Left lung (tissue), 10 donors: ENCODE measurements around the gene NANS. TPM values are rescaled to one million over a fixed set of nuclear protein-coding genes. Genes with fewer than 3 reads are reported as not detected.
A peak's percentile ranks its signal among the peaks of the same experiment; 100 is the strongest.
"Not testable (repeated sequence)": the region's sequence is repeated elsewhere in the genome, so short reads cannot be mapped to it uniquely, and the experiment has no call there.

ENCODE experiments used
- ATAC-seq: fragments of 200-7000 bp; cut with Tn5 transposase; one replicate; pipeline ENCODE4 v1.9.1; 2020; ENCODE audit warnings: moderate library complexity
- DNase-seq, 4 donors: peaks; one replicate each; pipeline ENCODE4 v3.0.0-alpha.2; 2013 to 2020
- H3K27ac ChIP-seq, 2 donors: fragments of 200-600 bp; sonication (generic) in 1 of 2; one replicate each; pipeline versions ENCODE4 v1.5.0 to v1.8.0; 2020 to 2021
- H3K27me3 ChIP-seq, 2 donors: fragments of 200-600 bp; sonication (generic) in 1 of 2; one replicate each; pipeline versions ENCODE4 v1.5.0 to v1.8.0; 2020 to 2021
- H3K36me3 ChIP-seq, 2 donors: fragments of 200-600 bp; sonication (generic) in 1 of 2; one replicate each; pipeline versions ENCODE4 v1.5.0 to v1.8.0; 2020 to 2021
- H3K4me1 ChIP-seq, 2 donors: fragments of 200-600 bp; one replicate each; pipeline ENCODE4 v1.8.0; 2021
- H3K4me3 ChIP-seq, 2 donors: fragments of 200-600 bp; sonication (generic) in 1 of 2; one replicate each; pipeline versions ENCODE4 v1.5.0 to v1.8.0; 2020 to 2021; ENCODE audit warnings: mild to moderate bottlenecking in 1 of 2
- H3K9me3 ChIP-seq, 2 donors: fragments of 200-600 bp; sonication (generic) in 1 of 2; one replicate each; pipeline versions ENCODE4 v1.5.0 to v1.8.0; 2020 to 2021
- intact Hi-C, 2 donors: fragments of 100-400 bp; cut with DNase I; formaldehyde crosslinking; loops; one replicate each; pipeline versions ENCODE4 v1.11.2 to v1.14.2; 2022
- polyA plus RNA-seq, 6 donors: library from polyadenylated mRNA; unstranded; fragments of 120-200 nt; gene quantifications; one replicate each; pipeline ENCODE4 v1.2.1, GENCODE V29; 2013; ENCODE audit not compliant: insufficient read length in 6 of 6
- total RNA-seq, 2 donors: library from RNA; stranded (reverse); fragmentation: NEBNext Ultra II Directional; extraction: Animal tissue kit (Norgen Biotek cat#: 25700); gene quantifications; one replicate each; pipeline ENCODE4 v1.2.1, GENCODE V29; 2021
- TF ChIP-seq, protein P1 (sequence below), 2 donors: fragments of 200-600 bp; sonication (generic) in 1 of 2; IDR thresholded peaks; one replicate each; pipeline versions ENCODE4 v1.5.0 to v1.8.0; 2021; ENCODE audit warnings: antibody characterized with exemption in 2 of 2
- donor health status: DM: no; HTN: yes; CAD: no.
- donor health status: DM: no; HTN: no; CAD: no.

Gene NANS
- total and polyA plus RNA-seq, 8 donors, result 35.6 to 72.0 (median 40.4) TPM

DNA sequence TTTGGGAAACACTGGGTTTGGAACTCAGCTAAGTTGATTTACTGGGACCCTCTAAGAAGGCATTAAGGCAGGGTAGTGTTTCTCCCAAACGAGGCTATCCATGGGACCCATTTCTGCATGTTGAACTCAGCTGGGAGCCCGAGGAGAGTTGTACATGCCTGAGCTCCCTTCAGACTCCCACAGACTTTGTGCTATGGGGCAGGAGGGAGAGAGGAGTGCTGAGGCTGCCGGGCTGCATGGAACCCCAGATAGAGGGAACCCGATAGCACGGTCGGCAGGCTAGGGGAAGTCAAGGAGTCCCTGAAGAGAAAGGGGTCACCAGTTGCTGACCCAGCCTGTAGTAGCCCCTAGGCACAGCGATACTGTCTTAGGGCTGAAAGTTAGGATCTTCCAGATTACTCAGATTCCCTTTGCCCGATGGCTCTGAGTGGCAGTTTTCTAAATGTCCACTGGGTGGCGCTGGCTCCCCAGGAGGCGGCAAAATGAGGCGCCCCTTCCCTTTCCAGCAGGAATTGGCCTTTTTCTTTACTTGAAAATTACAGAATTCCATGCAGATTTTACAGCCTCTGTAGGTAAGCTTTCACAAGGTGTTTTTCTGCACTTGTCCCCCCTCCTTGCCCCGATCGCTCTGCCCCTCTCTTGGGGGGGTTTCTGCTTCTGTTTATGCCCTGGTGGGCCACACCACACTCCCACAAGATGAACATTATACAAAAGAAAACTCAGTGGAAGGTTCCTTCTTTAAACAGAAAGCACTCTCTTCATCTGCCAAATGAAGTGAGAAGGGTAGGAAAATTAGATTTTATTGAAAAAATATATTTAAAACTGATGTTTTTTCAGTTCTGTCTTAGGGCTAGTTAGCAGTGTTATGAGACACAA, 17.8 kb downstream of the NANS start:
- intact Hi-C loops, result loop anchor here in 1 of 2 donors (10.0 kb wide), 1 partner anchor 190 kb away; no protein-coding TSS in a partner anchor
- peak in 2 of 4 donors; percentile 62 to 63 for DNase-seq
- peaks cover 0 to 37% of the 10 kb centered on the region in 2 donors for H3K36me3 ChIP-seq
- H3K27me3 ChIP-seq, result no peaks in the 10 kb centered on the region
- TF ChIP-seq, protein P1, sequence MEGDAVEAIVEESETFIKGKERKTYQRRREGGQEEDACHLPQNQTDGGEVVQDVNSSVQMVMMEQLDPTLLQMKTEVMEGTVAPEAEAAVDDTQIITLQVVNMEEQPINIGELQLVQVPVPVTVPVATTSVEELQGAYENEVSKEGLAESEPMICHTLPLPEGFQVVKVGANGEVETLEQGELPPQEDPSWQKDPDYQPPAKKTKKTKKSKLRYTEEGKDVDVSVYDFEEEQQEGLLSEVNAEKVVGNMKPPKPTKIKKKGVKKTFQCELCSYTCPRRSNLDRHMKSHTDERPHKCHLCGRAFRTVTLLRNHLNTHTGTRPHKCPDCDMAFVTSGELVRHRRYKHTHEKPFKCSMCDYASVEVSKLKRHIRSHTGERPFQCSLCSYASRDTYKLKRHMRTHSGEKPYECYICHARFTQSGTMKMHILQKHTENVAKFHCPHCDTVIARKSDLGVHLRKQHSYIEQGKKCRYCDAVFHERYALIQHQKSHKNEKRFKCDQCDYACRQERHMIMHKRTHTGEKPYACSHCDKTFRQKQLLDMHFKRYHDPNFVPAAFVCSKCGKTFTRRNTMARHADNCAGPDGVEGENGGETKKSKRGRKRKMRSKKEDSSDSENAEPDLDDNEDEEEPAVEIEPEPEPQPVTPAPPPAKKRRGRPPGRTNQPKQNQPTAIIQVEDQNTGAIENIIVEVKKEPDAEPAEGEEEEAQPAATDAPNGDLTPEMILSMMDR (IDR thresholded peaks at IDR 0.05), result peak; percentile 91 to 92
- no peak overlapping the region for H3K4me3 ChIP-seq
- H3K27ac ChIP-seq, result peak overlapping the region; percentile 48 to 50
- no peaks in the 10 kb centered on the region for H3K9me3 ChIP-seq
- ATAC-seq, result peak; percentile 73
- peaks cover 9 to 46% of the 10 kb centered on the region in 2 donors for H3K4me1 ChIP-seq

DNA sequence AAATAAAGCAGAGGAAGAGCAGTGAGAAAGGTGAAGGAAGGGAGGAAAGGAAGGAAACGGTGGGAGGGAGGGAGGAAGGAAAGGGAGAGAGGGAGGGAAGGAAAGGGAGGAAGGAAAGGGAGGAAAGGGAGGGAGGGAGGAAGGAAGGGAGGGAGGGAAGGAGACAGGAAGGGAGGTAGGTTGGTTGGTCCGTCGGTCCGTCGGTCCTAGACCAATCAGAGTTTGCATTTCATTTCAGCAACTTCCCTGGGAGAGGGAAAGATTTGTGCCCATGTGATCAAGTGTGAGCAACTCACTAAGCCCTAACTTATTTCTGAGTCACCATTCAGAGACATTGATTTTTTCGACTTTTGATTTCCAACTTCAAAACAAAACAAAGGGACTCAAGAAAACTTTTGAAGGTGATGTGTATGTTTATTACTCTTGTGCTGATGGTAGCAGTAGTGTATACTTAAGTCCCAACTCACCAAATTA, 18.8 kb downstream of the NANS start:
- TF ChIP-seq, protein P1 (IDR thresholded peaks at IDR 0.05), result no peak
- intact Hi-C loops, result loop anchor here in 1 of 2 donors (10.0 kb wide), 1 partner anchor 189 kb away; no protein-coding TSS in a partner anchor
- peak; percentile 5 for ATAC-seq
- no peaks in the 10 kb centered on the region for H3K9me3 ChIP-seq
- no peak overlapping the region for H3K4me3 ChIP-seq
- H3K36me3 ChIP-seq, result peaks cover 0 to 36% of the 10 kb centered on the region in 2 donors
- peaks cover 9 to 46% of the 10 kb centered on the region in 2 donors for H3K4me1 ChIP-seq
- H3K27ac ChIP-seq, result peak overlapping the region in 1 of 2 donors; percentile 48
- DNase-seq, result no peak
- no peaks in the 10 kb centered on the region for H3K27me3 ChIP-seq

- not testable (repeated sequence) for H3K27me3 ChIP-seq, DNase-seq, H3K4me3 ChIP-seq, H3K9me3 ChIP-seq, ATAC-seq
- Histone ChIP-seq H3K27ac (peak overlapping the region in 1 of 2 donors; percentile 48), H3K36me3 (peaks cover 0 to 47% of the 10 kb centered on the region in 2 donors), H3K4me1 (peaks cover 9 to 47% of the 10 kb centered on the region in 2 donors)
- intact Hi-C loops, result loop anchor here in 1 of 2 donors (10.0 kb wide), 1 partner anchor 188 kb away; no protein-coding TSS in a partner anchor
Observed at GRCh38 chr9:98076514-98076890, 20.0 kb downstream of the NANS start.

DNA sequence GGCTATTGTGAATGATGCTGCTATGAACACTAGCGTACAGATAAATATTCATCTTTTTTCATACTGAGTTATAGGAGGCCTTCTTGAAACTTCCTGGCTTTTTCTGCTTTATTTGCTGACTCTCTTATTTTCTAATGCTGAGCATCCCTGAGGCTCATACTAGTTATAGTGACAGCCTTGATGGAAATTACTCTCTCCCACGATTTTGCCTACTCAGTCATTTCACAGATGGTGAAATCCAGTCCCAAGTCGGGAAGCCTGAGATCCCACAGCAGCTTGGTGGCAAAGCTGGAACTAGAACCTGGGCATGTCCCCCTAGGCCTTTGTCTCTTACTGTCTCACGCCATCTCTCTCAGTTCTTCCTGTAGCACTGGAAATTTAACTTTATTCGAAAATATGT, 22.4 kb downstream of the NANS start:
- H3K9me3 ChIP-seq, result no peaks in the 10 kb centered on the region
- H3K4me1 ChIP-seq, result peaks cover 9 to 34% of the 10 kb centered on the region in 2 donors
- no peak overlapping the region for H3K4me3 ChIP-seq
- TF ChIP-seq, protein P1 (IDR thresholded peaks at IDR 0.05), result no peak
- H3K36me3 ChIP-seq, result peaks cover 0 to 71% of the 10 kb centered on the region in 2 donors
- intact Hi-C loops, result loop anchor here in 1 of 2 donors (10.0 kb wide), 1 partner anchor 186 kb away; no protein-coding TSS in a partner anchor
- no peaks in the 10 kb centered on the region for H3K27me3 ChIP-seq
- no peak for DNase-seq
- H3K27ac ChIP-seq, result no peak overlapping the region
- no peak for ATAC-seq

DNA sequence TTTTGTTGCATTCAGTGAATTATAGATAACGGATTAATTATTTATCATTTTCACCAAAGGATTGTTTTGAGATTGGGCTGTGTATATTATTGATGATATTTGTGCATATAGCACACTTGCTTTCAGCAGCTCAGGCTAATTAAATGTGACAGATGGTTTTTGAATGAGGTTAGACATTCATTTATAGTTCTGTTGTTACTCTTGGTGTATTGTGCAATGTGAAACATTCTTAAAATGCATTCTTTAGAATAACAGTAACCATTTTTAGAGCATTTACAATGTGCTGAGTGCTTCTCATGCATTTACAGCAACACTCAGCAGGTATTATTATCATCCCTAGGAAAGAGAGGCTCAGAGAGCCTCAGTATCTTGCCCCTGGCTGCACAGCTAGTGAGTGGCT, 23.8 kb downstream of the NANS start:
- DNase-seq (no peak), ATAC-seq (no peak)
- H3K27me3 ChIP-seq, result no peaks in the 10 kb centered on the region
- H3K4me3 ChIP-seq, result no peak overlapping the region
- intact Hi-C loops, result no loop called here
- peaks cover 3 to 86% of the 10 kb centered on the region in 2 donors for H3K36me3 ChIP-seq
- no peaks in the 10 kb centered on the region for H3K9me3 ChIP-seq
- peaks cover 9 to 26% of the 10 kb centered on the region in 2 donors for H3K4me1 ChIP-seq
- TF ChIP-seq, protein P1 (IDR thresholded peaks at IDR 0.05), result no peak
- no peak overlapping the region for H3K27ac ChIP-seq
